LNCaP clone FGC (cell line): ENCODE data around the gene TRIP12.
"Not testable (repeated sequence)": the region's sequence is repeated elsewhere in the genome, so short reads cannot be mapped to it uniquely, and the experiment has no call there.

Experiments
- DNase-seq: peaks from one replicate; pipeline ENCODE4 v3.0.0-alpha.2; 2011; ENCODE audit warnings: low read depth
- H3K4me3 ChIP-seq: 2 replicates; pipeline ENCODE4 v1.5.1; 2011; ENCODE audit warnings: mild to moderate bottlenecking, low read depth, low read length, control low read depth
- TF ChIP-seq, protein P1 (sequence below): IDR thresholded peaks from 2 replicates; pipeline ENCODE4 v1.5.1; 2012; ENCODE audit warnings: mild to moderate bottlenecking; ENCODE audit not compliant: control insufficient read depth, insufficient read depth; ENCODE audit errors: extremely low read depth

Gene TRIP12

GRCh38 chr2:229860334-229860733 lies 61.5 kb downstream of the TRIP12 start:
- no peak overlapping the region for H3K4me3 ChIP-seq
- TF ChIP-seq, protein P1, sequence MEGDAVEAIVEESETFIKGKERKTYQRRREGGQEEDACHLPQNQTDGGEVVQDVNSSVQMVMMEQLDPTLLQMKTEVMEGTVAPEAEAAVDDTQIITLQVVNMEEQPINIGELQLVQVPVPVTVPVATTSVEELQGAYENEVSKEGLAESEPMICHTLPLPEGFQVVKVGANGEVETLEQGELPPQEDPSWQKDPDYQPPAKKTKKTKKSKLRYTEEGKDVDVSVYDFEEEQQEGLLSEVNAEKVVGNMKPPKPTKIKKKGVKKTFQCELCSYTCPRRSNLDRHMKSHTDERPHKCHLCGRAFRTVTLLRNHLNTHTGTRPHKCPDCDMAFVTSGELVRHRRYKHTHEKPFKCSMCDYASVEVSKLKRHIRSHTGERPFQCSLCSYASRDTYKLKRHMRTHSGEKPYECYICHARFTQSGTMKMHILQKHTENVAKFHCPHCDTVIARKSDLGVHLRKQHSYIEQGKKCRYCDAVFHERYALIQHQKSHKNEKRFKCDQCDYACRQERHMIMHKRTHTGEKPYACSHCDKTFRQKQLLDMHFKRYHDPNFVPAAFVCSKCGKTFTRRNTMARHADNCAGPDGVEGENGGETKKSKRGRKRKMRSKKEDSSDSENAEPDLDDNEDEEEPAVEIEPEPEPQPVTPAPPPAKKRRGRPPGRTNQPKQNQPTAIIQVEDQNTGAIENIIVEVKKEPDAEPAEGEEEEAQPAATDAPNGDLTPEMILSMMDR: no peak
- no peak for DNase-seq

GRCh38 chr2:229858351-229858750 lies 63.5 kb downstream of the TRIP12 start:
- no peak overlapping the region for H3K4me3 ChIP-seq
- no peak for DNase-seq
- TF ChIP-seq, protein P1: no peak

DNA sequence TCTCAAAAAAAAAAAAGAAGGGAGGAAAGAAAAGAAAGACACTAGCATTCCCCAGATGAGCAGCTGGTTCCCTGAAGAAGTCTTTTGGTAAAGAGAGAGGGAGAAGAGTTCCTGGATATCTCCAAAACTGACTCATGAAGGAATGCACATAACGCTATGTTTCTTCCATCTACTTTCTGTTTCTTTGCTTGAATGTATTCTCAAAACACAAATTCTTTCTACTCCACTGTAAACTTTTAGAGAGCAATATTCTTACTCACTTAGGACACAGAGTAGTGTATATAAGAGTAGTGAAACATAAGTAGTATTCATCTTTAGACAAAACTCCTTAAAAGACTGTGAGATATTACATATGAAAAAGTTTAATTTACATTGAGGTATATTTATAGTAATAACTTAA lies 64.2 kb downstream of the TRIP12 start:
- H3K4me3 ChIP-seq: no peak overlapping the region
- DNase-seq: no peak
- TF ChIP-seq, protein P1: no peak

DNA sequence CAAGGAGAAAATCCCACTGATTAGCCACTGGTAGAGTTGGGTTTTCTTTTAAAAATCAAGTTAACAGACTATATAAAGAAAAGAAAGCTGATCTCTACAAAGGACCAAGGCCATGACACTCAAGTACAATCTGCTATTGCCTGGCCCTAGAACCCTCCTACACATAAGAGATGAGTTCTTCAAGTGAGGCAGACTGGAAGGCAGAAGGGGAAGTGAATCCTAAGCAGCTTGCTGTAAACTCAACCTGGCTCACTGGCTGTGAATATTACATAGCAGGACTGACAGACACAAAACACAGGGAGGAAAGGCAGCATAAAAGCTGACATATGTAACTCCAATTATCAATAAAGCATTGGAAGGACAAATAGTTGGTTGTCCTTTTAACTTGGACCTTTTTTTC lies 65.4 kb downstream of the TRIP12 start:
- TF ChIP-seq, protein P1: no peak
- no peak overlapping the region for H3K4me3 ChIP-seq
- DNase-seq: no peak

DNA sequence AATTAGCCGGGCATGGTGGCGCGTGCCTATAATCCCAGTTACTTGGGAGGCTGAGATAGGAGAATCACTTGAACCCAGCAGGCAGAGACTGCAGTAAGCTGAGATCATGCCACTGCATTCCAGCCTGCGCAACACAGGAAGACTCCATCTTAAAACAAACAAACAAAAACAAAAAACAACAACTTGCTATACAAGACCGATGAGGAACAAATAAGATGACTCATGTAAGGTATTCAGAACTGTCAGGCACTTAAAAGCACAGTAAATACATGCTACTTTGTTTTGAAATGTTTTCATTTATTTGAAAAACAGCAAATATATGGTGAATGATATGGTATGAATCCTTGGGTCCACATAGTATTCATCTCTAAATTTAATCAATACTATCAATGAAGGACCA lies 66.7 kb downstream of the TRIP12 start:
- TF ChIP-seq, protein P1: no peak
- H3K4me3 ChIP-seq: no peak overlapping the region
- DNase-seq: no peak

GRCh38 chr2:229852565-229852964 lies 69.2 kb downstream of the TRIP12 start:
- TF ChIP-seq, protein P1: no peak
- H3K4me3 ChIP-seq: no peak overlapping the region
- no peak for DNase-seq

DNA sequence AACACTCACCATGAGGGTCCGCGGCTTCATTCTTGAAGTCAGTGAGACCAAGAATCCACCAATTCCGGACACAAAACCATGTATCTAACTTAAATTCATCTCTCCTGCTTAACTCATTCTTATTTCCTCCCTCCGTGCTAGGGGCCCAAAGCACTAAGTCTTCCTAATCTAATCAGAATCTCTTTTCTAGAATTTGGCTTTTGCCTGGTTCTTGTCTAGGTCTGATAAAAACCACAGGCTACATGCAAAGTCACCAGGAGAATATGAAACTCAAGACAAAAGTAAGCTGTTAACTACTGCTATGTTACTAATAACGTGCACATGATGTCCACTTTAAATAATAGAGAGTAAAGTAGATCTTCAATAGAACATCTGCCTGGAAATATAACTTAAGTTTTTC lies 69.9 kb downstream of the TRIP12 start:
- DNase-seq: no peak
- no peak overlapping the region for H3K4me3 ChIP-seq
- TF ChIP-seq, protein P1: no peak

DNA sequence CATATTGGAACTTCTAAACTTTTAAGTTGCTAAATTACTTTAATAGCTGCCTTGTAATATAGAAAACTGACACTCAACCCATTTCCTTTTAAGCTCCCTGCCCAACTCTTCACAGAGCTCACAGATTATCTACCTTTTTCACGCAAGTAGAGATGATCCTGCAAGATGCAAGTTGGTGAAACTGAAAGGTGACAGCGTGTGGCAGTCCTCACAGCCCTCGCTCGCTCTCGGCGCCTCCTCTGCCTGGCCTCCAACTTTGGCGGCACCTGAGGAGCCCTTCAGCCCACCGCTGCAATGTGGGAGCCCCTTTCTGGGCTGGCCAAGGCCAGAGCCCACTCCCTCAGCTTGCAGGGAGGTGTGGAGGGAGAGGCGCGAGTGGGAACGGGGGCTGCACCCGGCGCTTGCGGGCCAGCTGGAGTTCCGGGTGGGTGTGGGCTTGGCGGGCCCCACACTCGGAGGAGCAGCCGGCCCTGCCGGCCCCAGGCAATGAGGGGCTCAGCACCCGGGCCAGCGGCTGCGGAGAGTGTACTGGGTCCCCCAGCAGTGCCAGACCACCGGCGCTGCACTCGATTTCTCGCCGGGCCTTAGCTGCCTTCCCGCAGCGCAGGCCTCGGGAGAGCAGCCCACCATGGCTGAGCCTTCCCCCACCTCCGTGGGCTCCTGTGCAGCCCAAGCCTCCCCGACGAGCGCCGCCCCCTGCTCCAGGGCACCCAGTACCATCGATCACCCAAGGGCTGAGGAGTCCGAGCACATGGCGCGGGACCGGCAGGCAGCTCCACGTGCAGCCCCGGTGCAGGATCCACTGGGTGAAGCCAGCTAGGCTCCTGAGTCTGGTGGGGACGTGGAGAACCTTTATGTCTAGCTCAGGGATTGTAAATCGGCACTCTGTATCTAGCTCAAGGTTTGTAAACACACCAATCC lies 71.2 kb downstream of the TRIP12 start:
- not testable (repeated sequence) for DNase-seq, H3K4me3 ChIP-seq
